GM23248 (cell line): ENCODE results near the gene SLC29A4. TPM values are rescaled to one million over a fixed set of nuclear protein-coding genes. Genes with fewer than 3 reads are reported as not detected.
A peak's percentile ranks its signal among the peaks of the same experiment; 100 is the strongest.
"Not testable (repeated sequence)": the region's sequence is repeated elsewhere in the genome, so short reads cannot be mapped to it uniquely, and the experiment has no call there.

ENCODE experiments used
- DNase-seq: peaks from one replicate; pipeline ENCODE4 v3.0.0-alpha.2; 2015
- H2AFZ ChIP-seq: fragments of 200-600 bp; sonication (generic); 2 replicates; pipeline ENCODE4 v1.6.1; 2016; ENCODE audit warnings: antibody characterized with exemption
- H3F3A ChIP-seq: fragments of 200-600 bp; sonication (generic); 2 replicates; pipeline ENCODE4 v1.6.1; 2016; ENCODE audit warnings: mild to moderate bottlenecking, antibody characterized with exemption, mixed run types; ENCODE audit not compliant: insufficient read depth
- H3K27ac ChIP-seq: fragments of 200-600 bp; sonication (generic); 2 replicates; pipeline ENCODE4 v1.5.1; 2016; ENCODE audit warnings: mild to moderate bottlenecking
- H3K27me3 ChIP-seq: fragments of 200-600 bp; sonication (generic); replicated peaks from 2 replicates; pipeline ENCODE4 v1.6.1; 2016; ENCODE audit warnings: mild to moderate bottlenecking; ENCODE audit not compliant: insufficient read depth
- H3K36me3 ChIP-seq: fragments of 200-600 bp; sonication (generic); 2 replicates; pipeline ENCODE4 v1.6.1; 2016; ENCODE audit warnings: low read depth, mild to moderate bottlenecking
- H3K4me1 ChIP-seq: fragments of 200-600 bp; sonication (generic); 2 replicates; pipeline ENCODE4 v1.6.1; 2016; ENCODE audit warnings: mild to moderate bottlenecking; ENCODE audit not compliant: insufficient read depth
- H3K4me2 ChIP-seq: fragments of 200-600 bp; sonication (generic); one replicate; pipeline ENCODE4 v1.6.1; 2016; ENCODE audit warnings: mild to moderate bottlenecking; ENCODE audit not compliant: unreplicated experiment
- H3K4me3 ChIP-seq: fragments of 200-600 bp; sonication (generic); 2 replicates; pipeline ENCODE4 v1.5.1; 2016; ENCODE audit warnings: mild to moderate bottlenecking
- H3K79me2 ChIP-seq: fragments of 200-600 bp; sonication (generic); 2 replicates; pipeline ENCODE4 v1.6.1; 2016; ENCODE audit warnings: mild to moderate bottlenecking; ENCODE audit not compliant: insufficient read depth
- H3K9ac ChIP-seq: fragments of 200-600 bp; sonication (generic); 2 replicates; pipeline ENCODE4 v1.6.1; 2016; ENCODE audit warnings: mild to moderate bottlenecking
- H3K9me2 ChIP-seq: fragments of 200-600 bp; sonication (generic); 2 replicates; pipeline ENCODE4 v1.6.1; 2016; ENCODE audit warnings: mixed run types, mild to moderate bottlenecking, moderate library complexity; ENCODE audit not compliant: insufficient read depth
- H3K9me3 ChIP-seq: fragments of 200-600 bp; sonication (generic); one replicate; pipeline ENCODE4 v1.6.1; 2017; ENCODE audit warnings: low read depth
- H4K20me1 ChIP-seq: fragments of 200-600 bp; sonication (generic); 2 replicates; pipeline ENCODE4 v1.6.0; 2016; ENCODE audit not compliant: insufficient read depth
- EZH2 ChIP-seq: fragments of 200-600 bp; sonication (generic); IDR thresholded peaks from 2 replicates; pipeline ENCODE4 v1.6.1; 2018; ENCODE audit warnings: antibody characterized with exemption, mild to moderate bottlenecking; ENCODE audit not compliant: insufficient read depth, poor library complexity, severe bottlenecking
- EZH2phosphoT487 ChIP-seq: fragments of 200-600 bp; sonication (generic); IDR thresholded peaks from 2 replicates; pipeline ENCODE4 v1.6.1; 2018; ENCODE audit warnings: antibody characterized with exemption, moderate library complexity, mild to moderate bottlenecking, low read depth; ENCODE audit not compliant: insufficient read depth
- WGBS, 2 experiments: methylation state at CpG; one replicate each; pipeline ENCODE4 v1.1.6; 2015 to 2017; ENCODE audit warnings: low lambda C conversion rate in 2 of 2, low coverage in 1 of 2; ENCODE audit errors: missing lambda C conversion rate in 2 of 2; 5-methylcytosine and 5-hydroxymethylcytosine counted together
- in situ Hi-C: fragments of 300-500 bp; cut with MboI; formaldehyde crosslinking; loops from 2 replicates; pipeline ENCODE4 v1.15.0; 2020
- polyA plus RNA-seq: library from polyadenylated mRNA; unstranded; fragments of >200 nt; fragmentation: Nextera tagmentation; extraction: Ambion mirVana; gene quantifications from 2 replicates; pipeline ENCODE4 v1.2.1, GENCODE V29; 2016
- total RNA-seq: library from RNA; depleted of rRNA; stranded (reverse); fragments of >200 nt; shearing (Covaris generic); gene quantifications from 2 replicates; pipeline ENCODE4 v1.2.3, GENCODE V29; 2014

SLC29A4 gene
- total and polyA plus RNA-seq, 2 experiments from 2014 or later: 0.35 to 1.2 TPM

GRCh38 chr7:5278766-5279165 lies 4.0 kb upstream of the SLC29A4 start:
- TF ChIP-seq EZH2phosphoT487 (no peak), EZH2 (no peak)
- Histone ChIP-seq H4K20me1 (no peaks in the 10 kb centered on the region), H3K4me3 (no peak overlapping the region), H3K27me3 (peaks cover 21% of the 10 kb centered on the region), H3K27ac (no peak overlapping the region), H3K4me2 (no peak overlapping the region), H3K9me2 (no peaks in the 10 kb centered on the region), H3K9me3 (no peaks in the 10 kb centered on the region), H3K36me3 (no peaks in the 10 kb centered on the region), H3K4me1 (no peaks in the 10 kb centered on the region), H3F3A (no peaks in the 10 kb centered on the region), H2AFZ (no peak overlapping the region), H3K79me2 (no peaks in the 10 kb centered on the region), H3K9ac (no peak overlapping the region)
- in situ Hi-C loops: no loop called here
- WGBS, 2 experiments: 31 to 39% methylated on average over 7 of the region's 7 CpGs
- DNase-seq: no peak

- H3K27ac ChIP-seq: no peak overlapping the region
- 92 to 97% methylated on average over 4 of the region's 4 CpGs for WGBS, 2 experiments
- H3K27me3 ChIP-seq: peaks cover 12% of the 10 kb centered on the region
- no peak overlapping the region for H2AFZ ChIP-seq
- no peak overlapping the region for H3K9ac ChIP-seq
- TF ChIP-seq EZH2phosphoT487: no peak
- TF ChIP-seq EZH2: no peak
- H3K4me2 ChIP-seq: no peak overlapping the region
- no peak for DNase-seq
- no peaks in the 10 kb centered on the region for H4K20me1 ChIP-seq
- no peaks in the 10 kb centered on the region for H3K4me1 ChIP-seq
- H3K9me3 ChIP-seq: no peaks in the 10 kb centered on the region
- in situ Hi-C loops: no loop called here
- no peaks in the 10 kb centered on the region for H3F3A ChIP-seq
- no peaks in the 10 kb centered on the region for H3K79me2 ChIP-seq
- H3K4me3 ChIP-seq: no peak overlapping the region
- H3K36me3 ChIP-seq: no peaks in the 10 kb centered on the region
- H3K9me2 ChIP-seq: no peaks in the 10 kb centered on the region
These were observed 3.0 kb upstream of the SLC29A4 start for GRCh38 chr7:5279734-5280133.

DNA sequence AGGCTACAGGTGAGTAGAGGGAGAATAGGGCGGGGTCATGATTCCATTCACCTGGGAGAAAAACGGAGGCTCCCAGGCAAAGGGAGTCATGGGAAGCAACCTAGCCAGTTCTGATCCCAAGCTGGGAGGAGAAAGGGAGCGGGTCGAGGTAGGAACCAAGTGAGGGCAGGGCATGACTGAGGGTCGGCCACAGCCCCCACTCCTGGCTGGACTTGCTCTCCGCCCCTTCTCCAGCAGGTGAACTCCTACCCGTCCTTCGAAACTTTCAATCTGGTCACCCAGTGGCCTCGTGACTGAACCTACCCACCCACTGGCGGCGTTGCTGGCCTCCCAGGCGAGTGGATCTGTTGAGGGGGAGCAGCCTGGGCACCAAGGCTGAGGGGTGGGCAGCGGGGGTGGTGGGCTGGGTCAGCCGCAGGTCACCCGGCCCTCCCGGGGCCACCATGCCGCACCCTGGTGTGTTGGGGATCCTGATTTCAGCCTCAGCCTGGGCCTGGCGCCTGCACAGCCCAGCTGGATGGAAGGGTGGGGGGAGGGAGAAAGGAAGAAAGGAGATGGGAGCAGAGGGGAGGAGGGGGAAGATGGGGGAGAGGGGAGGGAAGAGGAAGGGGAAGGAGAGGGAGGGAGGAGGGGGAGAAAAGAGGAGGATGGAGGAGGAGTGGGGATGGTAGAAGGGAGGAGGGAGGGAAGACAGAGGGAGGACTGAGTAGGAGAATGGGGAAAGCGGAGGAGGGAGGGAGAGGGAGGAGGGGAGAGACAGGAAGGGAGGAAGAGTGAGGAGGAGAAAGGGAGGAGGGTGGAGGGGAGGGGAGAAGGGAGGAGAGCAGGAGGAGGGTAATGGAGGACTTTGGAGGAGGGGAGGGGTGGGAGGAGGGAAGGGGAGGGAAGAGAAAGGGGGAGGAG lies 894 bp upstream of the SLC29A4 start:
- H3K9me3 ChIP-seq, in situ Hi-C loops, H4K20me1 ChIP-seq, H3K4me3 ChIP-seq, H3K4me2 ChIP-seq, H2AFZ ChIP-seq, H3K9ac ChIP-seq, H3K9me2 ChIP-seq, H3F3A ChIP-seq, DNase-seq, H3K4me1 ChIP-seq, H3K27me3 ChIP-seq, H3K27ac ChIP-seq, H3K36me3 ChIP-seq, H3K79me2 ChIP-seq: not testable (repeated sequence)
- 46 to 48% methylated on average over 16 to 19 of the region's 19 CpGs for WGBS, 2 experiments

DNA sequence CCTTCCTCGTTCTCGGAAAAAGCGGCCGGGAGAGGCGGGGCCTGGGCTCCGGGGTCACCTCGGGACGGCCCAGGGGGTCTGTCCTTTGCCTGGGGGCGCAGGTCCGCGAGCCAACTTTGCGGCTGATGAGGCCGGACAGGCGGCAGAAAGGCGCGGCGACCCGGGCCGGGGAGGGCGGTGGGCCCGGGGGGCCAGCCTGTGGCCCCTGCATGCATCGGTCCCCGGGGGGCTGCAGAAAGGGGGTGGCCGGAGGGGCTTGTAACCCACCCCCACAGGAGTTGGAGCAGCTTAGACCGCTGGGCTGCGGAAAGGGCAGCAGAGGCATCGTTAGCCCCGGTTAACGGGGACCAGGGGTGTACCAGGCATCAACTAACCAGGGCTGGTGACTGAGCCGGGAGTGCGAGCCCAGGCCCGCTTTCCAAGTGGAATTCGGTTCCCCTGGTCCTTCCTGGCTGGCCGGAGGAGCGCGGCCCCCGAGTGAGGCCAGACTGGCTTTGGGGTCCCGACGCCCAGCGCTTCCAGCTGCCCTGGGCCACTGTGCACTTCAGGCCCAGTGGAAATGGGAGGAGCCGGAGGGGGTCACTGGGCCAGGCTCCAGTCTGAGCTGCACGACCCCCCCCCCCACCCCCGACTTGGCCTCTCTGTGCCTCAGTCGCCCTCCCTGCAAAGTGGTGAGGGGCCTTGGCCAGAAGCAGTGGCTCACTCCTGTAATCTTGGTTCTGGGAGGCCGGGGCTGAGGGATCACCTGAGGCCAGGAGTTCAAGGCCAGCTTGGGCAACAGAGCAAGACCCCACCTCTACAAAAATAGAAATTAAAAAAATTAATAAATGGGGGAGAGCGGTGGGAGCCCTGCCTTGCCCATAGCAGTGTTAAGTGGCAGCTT lies 919 bp downstream of the SLC29A4 start:
- TF ChIP-seq EZH2 (no peak), EZH2phosphoT487 (no peak)
- Histone ChIP-seq H3K27ac (no peak overlapping the region), H3K4me3 (no peak overlapping the region), H4K20me1 (no peaks in the 10 kb centered on the region), H3K4me1 (no peaks in the 10 kb centered on the region), H3K4me2 (no peak overlapping the region), H3K9me2 (no peaks in the 10 kb centered on the region), H3K9ac (no peak overlapping the region), H3K79me2 (no peaks in the 10 kb centered on the region), H3K36me3 (no peaks in the 10 kb centered on the region), H3K9me3 (no peaks in the 10 kb centered on the region), H3K27me3 (no peaks in the 10 kb centered on the region), H3F3A (no peaks in the 10 kb centered on the region), H2AFZ (no peak overlapping the region)
- in situ Hi-C loops: no loop called here
- peak; percentile 36 for DNase-seq
- 16 to 17% methylated on average over 31 to 37 of the region's 46 CpGs for WGBS, 2 experiments
